ENCODE results near the gene BEND3.

DNA sequence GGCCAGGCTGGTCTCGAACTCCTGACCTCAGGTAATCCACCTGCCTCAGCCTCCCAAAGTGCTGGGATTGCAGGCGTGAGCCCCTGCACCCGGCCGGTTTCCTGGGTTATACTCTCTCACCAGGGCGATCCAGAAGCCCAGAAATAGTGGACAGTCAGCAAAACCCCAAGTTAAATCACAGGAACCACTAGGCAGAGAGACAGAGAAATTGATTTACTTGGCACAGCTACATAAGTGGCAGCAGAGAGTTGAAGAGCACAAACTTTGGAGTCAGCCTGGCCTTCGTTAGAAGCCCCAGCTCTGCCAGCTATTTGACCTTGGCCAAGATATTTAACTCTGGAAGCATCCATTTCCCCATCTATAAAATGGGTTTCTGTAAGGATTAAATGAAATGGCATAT is 54.6 kb downstream of the BEND3 start:
- TF ChIP-seq, protein P1, sequence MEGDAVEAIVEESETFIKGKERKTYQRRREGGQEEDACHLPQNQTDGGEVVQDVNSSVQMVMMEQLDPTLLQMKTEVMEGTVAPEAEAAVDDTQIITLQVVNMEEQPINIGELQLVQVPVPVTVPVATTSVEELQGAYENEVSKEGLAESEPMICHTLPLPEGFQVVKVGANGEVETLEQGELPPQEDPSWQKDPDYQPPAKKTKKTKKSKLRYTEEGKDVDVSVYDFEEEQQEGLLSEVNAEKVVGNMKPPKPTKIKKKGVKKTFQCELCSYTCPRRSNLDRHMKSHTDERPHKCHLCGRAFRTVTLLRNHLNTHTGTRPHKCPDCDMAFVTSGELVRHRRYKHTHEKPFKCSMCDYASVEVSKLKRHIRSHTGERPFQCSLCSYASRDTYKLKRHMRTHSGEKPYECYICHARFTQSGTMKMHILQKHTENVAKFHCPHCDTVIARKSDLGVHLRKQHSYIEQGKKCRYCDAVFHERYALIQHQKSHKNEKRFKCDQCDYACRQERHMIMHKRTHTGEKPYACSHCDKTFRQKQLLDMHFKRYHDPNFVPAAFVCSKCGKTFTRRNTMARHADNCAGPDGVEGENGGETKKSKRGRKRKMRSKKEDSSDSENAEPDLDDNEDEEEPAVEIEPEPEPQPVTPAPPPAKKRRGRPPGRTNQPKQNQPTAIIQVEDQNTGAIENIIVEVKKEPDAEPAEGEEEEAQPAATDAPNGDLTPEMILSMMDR (IDR thresholded peaks at IDR 0.05) = no peak
- no peak for TF ChIP-seq POLR2A (IDR thresholded peaks at IDR 0.05)

Measured in stomach (tissue), 4 donors.